ENCODE measurements around the gene PRR14. TPM values are rescaled to one million over a fixed set of nuclear protein-coding genes. Genes with fewer than 3 reads are reported as not detected.

PRR14 gene
- total and polyA plus RNA-seq, 7 donors, result 20.8 to 51.4 (median 31.6) TPM

DNA sequence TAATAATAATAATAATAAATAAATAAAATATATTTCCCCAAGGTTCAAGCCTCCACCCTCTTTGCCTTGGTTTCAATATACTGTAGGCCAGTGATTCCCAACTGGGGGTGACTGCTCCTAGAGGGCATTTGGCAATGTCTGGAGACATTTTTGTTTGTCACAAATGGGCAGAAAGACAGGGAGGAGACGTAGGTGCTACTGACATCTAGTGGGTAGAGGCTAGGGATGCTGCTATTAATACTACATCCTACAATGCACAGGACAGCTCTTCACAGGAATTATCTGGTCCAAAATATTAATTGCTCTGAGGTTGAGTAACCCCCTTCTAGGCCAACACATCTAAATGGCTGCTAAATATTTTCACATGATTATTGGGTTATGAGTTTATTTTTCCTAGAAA lies 12.8 kb upstream of the PRR14 start:
- Histone ChIP-seq H3K27me3 (no peaks in the 10 kb centered on the region), H3K27ac (no peak overlapping the region), H3K9me3 (no peaks in the 10 kb centered on the region), H3K4me3 (no peak overlapping the region), H3K36me3 (no peaks in the 10 kb centered on the region), H3K4me1 (peaks cover 0 to 23% (median 18%) of the 10 kb centered on the region in 4 donors)
- no peak for DNase-seq
- TF ChIP-seq POLR2AphosphoS5 (IDR thresholded peaks at IDR 0.05) (no peak), POLR2A (IDR thresholded peaks at IDR 0.05) (no peak), EP300 (IDR thresholded peaks at IDR 0.05) (no peak)
- 2 to 4% methylated on average over 1 of the region's 1 CpG for WGBS, 2 donors
- intact Hi-C loops (cut with DNase I), result no loop called here

DNA sequence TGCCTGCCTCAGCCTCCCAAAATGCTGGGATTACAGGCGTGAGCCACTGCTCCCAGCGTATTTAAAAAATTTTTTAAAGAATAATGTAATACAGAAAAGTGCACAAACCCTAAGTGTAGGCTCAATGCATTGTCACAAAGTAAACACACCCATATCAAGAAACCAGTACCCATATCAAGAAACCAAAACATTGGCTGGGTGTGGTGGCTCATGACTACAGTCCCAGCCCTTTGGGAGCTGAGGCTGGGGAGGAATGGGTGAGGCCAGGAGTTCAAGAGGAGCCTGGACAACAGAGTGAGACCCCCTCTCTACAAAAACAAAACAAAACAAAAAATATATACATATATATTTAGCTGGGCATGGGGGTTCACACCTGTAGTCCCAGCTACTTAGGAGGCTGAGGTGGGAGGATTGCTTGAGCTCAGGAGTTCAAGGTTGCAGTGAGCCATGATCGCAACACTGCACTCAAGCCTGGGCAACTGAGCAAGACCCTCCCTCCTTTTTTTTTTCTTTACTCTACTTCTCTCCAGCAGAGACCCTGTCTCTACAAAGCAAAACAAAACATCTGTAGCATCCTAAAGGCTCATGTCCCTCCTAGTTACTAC lies 9.3 kb upstream of the PRR14 start:
- DNase-seq, result no peak
- H3K4me1 ChIP-seq, result peaks cover 0 to under 1% (median 0%) of the 10 kb centered on the region in 4 donors
- H3K4me3 ChIP-seq, result no peak overlapping the region
- intact Hi-C loops (cut with DNase I), result no loop called here
- H3K36me3 ChIP-seq, result no peaks in the 10 kb centered on the region
- no peaks in the 10 kb centered on the region for H3K9me3 ChIP-seq
- H3K27ac ChIP-seq, result no peak overlapping the region
- 74 to 88% methylated on average over 3 of the region's 3 CpGs for WGBS, 2 donors
- H3K27me3 ChIP-seq, result no peaks in the 10 kb centered on the region
- TF ChIP-seq POLR2A (IDR thresholded peaks at IDR 0.05) (no peak), POLR2AphosphoS5 (IDR thresholded peaks at IDR 0.05) (no peak), EP300 (IDR thresholded peaks at IDR 0.05) (no peak)
- TF ChIP-seq, protein P1, sequence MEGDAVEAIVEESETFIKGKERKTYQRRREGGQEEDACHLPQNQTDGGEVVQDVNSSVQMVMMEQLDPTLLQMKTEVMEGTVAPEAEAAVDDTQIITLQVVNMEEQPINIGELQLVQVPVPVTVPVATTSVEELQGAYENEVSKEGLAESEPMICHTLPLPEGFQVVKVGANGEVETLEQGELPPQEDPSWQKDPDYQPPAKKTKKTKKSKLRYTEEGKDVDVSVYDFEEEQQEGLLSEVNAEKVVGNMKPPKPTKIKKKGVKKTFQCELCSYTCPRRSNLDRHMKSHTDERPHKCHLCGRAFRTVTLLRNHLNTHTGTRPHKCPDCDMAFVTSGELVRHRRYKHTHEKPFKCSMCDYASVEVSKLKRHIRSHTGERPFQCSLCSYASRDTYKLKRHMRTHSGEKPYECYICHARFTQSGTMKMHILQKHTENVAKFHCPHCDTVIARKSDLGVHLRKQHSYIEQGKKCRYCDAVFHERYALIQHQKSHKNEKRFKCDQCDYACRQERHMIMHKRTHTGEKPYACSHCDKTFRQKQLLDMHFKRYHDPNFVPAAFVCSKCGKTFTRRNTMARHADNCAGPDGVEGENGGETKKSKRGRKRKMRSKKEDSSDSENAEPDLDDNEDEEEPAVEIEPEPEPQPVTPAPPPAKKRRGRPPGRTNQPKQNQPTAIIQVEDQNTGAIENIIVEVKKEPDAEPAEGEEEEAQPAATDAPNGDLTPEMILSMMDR (IDR thresholded peaks at IDR 0.05), result no peak

GRCh38 chr16:30644334-30644830 lies 6.4 kb upstream of the PRR14 start:
- intact Hi-C loops (cut with DNase I), result no loop called here
- Histone ChIP-seq H3K4me3 (no peak overlapping the region), H3K27ac (no peak overlapping the region), H3K9me3 (no peaks in the 10 kb centered on the region), H3K27me3 (no peaks in the 10 kb centered on the region), H3K36me3 (no peaks in the 10 kb centered on the region), H3K4me1 (peaks cover 0 to under 1% (median 0%) of the 10 kb centered on the region in 4 donors)
- no peak for DNase-seq
- WGBS, 2 donors, result 74 to 75% methylated on average over 4 of the region's 4 CpGs
- TF ChIP-seq POLR2A (IDR thresholded peaks at IDR 0.05), result no peak
- TF ChIP-seq POLR2AphosphoS5 (IDR thresholded peaks at IDR 0.05), result no peak
- no peak for TF ChIP-seq EP300 (IDR thresholded peaks at IDR 0.05)
- TF ChIP-seq, protein P1 (IDR thresholded peaks at IDR 0.05), result no peak

DNA sequence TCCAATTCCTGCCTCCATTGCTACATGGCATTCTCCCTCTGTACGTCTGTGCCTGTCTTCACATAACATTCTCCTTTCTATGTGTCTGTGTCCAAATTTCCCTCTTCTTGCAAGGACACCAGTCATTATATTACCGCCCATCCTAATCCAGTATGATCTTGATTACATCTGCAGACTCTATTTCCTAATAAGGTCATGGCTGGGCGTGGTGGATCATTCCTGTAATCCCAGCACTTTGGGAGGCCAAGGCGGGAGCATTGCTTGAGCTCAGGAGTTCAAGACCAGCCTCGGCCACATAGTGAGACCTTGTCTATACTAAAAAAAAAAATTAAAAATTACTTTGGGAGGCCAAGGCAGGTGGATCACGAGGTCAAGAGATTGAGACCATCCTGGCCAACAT lies 5.0 kb upstream of the PRR14 start:
- Histone ChIP-seq H3K9me3 (no peaks in the 10 kb centered on the region), H3K4me1 (peaks cover 0 to 9% (median 7%) of the 10 kb centered on the region in 4 donors)
- TF ChIP-seq EP300 (IDR thresholded peaks at IDR 0.05) (no peak), POLR2AphosphoS5 (IDR thresholded peaks at IDR 0.05) (no peak), POLR2A (IDR thresholded peaks at IDR 0.05) (no peak)
- TF ChIP-seq, protein P1 (IDR thresholded peaks at IDR 0.05), result no peak

DNA sequence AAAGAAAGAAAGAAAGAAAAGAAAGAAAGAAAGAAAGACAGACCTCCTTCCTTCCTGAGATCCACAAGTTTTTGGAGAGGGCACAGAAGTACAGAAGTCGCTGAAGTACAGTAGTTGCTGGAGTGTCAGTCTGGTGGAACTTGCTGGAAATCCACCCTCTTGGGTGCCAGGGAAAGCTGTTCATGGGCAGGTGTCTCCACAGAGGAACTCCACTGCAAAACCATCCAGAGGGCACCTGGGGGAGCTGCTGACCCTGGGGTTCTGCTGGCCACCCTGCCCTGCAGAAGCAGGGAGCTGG lies 3.5 kb upstream of the PRR14 start:
- intact Hi-C loops (cut with DNase I), result no loop called here
- Histone ChIP-seq H3K36me3 (peaks cover 0 to under 1% (median 0%) of the 10 kb centered on the region in 4 donors), H3K27me3 (no peaks in the 10 kb centered on the region), H3K4me3 (no peak overlapping the region), H3K4me1 (peaks cover 0 to 16% (median 13%) of the 10 kb centered on the region in 4 donors), H3K27ac (no peak overlapping the region), H3K9me3 (no peaks in the 10 kb centered on the region)
- DNase-seq, result no peak
- TF ChIP-seq, protein P1 (IDR thresholded peaks at IDR 0.05), result no peak
- TF ChIP-seq EP300 (IDR thresholded peaks at IDR 0.05) (no peak), POLR2A (IDR thresholded peaks at IDR 0.05) (no peak), POLR2AphosphoS5 (IDR thresholded peaks at IDR 0.05) (no peak)
- 76 to 86% methylated on average over 1 of the region's 1 CpG for WGBS, 2 donors

More for the DNA sequence above, 5.0 kb upstream of the PRR14 start:
- Histone ChIP-seq H3K27ac (no peak overlapping the region), H3K4me3 (no peak overlapping the region), H3K27me3 (no peaks in the 10 kb centered on the region), H3K36me3 (no peaks in the 10 kb centered on the region)
- intact Hi-C loops (cut with DNase I), result no loop called here
- WGBS, 2 donors, result 62 to 80% methylated on average over 6 of the region's 6 CpGs
- no peak for DNase-seq

Measured in sigmoid colon (tissue), 7 donors.